Endothelial cell of umbilical vein (primary cell): ENCODE data around the gene MEIOB. TPM values are rescaled to one million over a fixed set of nuclear protein-coding genes. Genes with fewer than 3 reads are reported as not detected.

ENCODE experiments used
- BruUV-seq: library from RNA; stranded (reverse); fragments of 400-500 nt; replicated peaks from 2 replicates; lab custom pipeline; 2021; lab: Mats Ljungman, UMichigan
- CTCF ChIA-PET: fragments of 300-600, 350-600 bp; sonication (Branson Sonifier 250); formaldehyde crosslinking; loops from one replicate; lab custom pipeline; 2021; ENCODE audit warnings: antibody characterized with exemption, inconsistent platforms; lab: Charles Lee
- POLR2A ChIA-PET: fragments of 300-600, 350-600 bp; sonication (Branson Sonifier 250); formaldehyde crosslinking; loops from one replicate; lab custom pipeline; 2021; ENCODE audit warnings: antibody characterized with exemption, inconsistent platforms; lab: Charles Lee
- DNase-seq: peaks from one replicate; pipeline ENCODE4 v3.0.0-alpha.2; 2011; ENCODE audit warnings: low read depth, low spot score
- FAIRE-seq: peaks from 2 replicates; lab custom pipeline; 2011; peaks lifted over from hg19 to GRCh38; lab: Jason Lieb, UNC
- H2AFZ ChIP-seq: 2 replicates; pipeline ENCODE4 v1.6.0; 2012; ENCODE audit warnings: low read depth, low read length, control low read depth, inconsistent platforms
- H3K27ac ChIP-seq: 2 replicates; pipeline ENCODE4 v1.5.1; 2011; ENCODE audit warnings: low read depth, mild to moderate bottlenecking, control low read depth, low read length, moderate library complexity; ENCODE audit not compliant: insufficient read depth
- H3K27me3 ChIP-seq, 2 experiments: 2 replicates each; pipeline versions ENCODE4 v1.6.0 to v1.6.1; 2011; ENCODE audit warnings: low read length in 2 of 2, mixed read lengths in 1 of 2; ENCODE audit not compliant: control insufficient read depth in 2 of 2, insufficient read depth in 2 of 2
- H3K36me3 ChIP-seq, 2 experiments: 2 replicates in 1 of 2; 3 replicates in 1 of 2; pipeline ENCODE4 v1.5.1; 2011; ENCODE audit warnings: low read length in 2 of 2, mild to moderate bottlenecking in 1 of 2, moderate library complexity in 1 of 2; ENCODE audit not compliant: control insufficient read depth in 2 of 2, insufficient read depth in 2 of 2; ENCODE audit errors: extremely low read depth in 1 of 2
- H3K4me1 ChIP-seq: 3 replicates; pipeline ENCODE4 v1.5.1; 2011; ENCODE audit warnings: mild to moderate bottlenecking, low read length; ENCODE audit not compliant: control insufficient read depth, insufficient read depth; ENCODE audit errors: extremely low read depth
- H3K4me2 ChIP-seq: 2 replicates; pipeline ENCODE4 v1.6.1; 2011; ENCODE audit warnings: low read length, control low read depth, mixed read lengths; ENCODE audit not compliant: insufficient read depth
- H3K4me3 ChIP-seq, 3 experiments: fragments of 200-600 bp in 1 of 3; sonication (generic), shearing (Covaris generic) in 1 of 3; replicated peaks in 1 of 3; 2 replicates each; pipeline ENCODE4 v1.5.1; 2011 to 2016; ENCODE audit warnings: control low read depth in 3 of 3, low read length in 3 of 3, mild to moderate bottlenecking in 2 of 3, inconsistent platforms in 1 of 3, low read depth in 1 of 3, moderate library complexity in 1 of 3; ENCODE audit not compliant: insufficient read depth in 1 of 3
- H3K79me2 ChIP-seq: 2 replicates; pipeline ENCODE4 v1.6.0; 2012; ENCODE audit warnings: low read length, inconsistent platforms; ENCODE audit not compliant: control insufficient read depth, insufficient read depth
- H3K9ac ChIP-seq: replicated peaks from 2 replicates; pipeline ENCODE3; 2011; ENCODE audit warnings: low read length, control low read depth; ENCODE audit not compliant: insufficient read depth; ENCODE audit errors: extremely low read depth
- H3K9me1 ChIP-seq: replicated peaks from 3 replicates; pipeline ENCODE4 v1.6.0; 2011; ENCODE audit warnings: mild to moderate bottlenecking, low read length; ENCODE audit not compliant: control insufficient read depth, insufficient read depth; ENCODE audit errors: extremely low read depth
- H3K9me3 ChIP-seq: replicated peaks from 2 replicates; pipeline ENCODE4 v1.5.1; 2012; ENCODE audit warnings: low read length, inconsistent platforms; ENCODE audit not compliant: control insufficient read depth, insufficient read depth
- H4K20me1 ChIP-seq: replicated peaks from 2 replicates; pipeline ENCODE3; 2011; ENCODE audit warnings: mild to moderate bottlenecking, low read length; ENCODE audit not compliant: control insufficient read depth, insufficient read depth; ENCODE audit errors: extremely low read depth
- FOS ChIP-seq: IDR thresholded peaks from 2 replicates; pipeline ENCODE4 v1.6.1; 2011; ENCODE audit warnings: mild to moderate bottlenecking, low read length, moderate library complexity, borderline replicate concordance; ENCODE audit not compliant: insufficient read depth
- GATA2 ChIP-seq: IDR thresholded peaks from 2 replicates; pipeline ENCODE4 v1.7.0; 2011; ENCODE audit warnings: low read depth, mild to moderate bottlenecking, moderate library complexity, mixed read lengths, low read length; ENCODE audit not compliant: insufficient read length, insufficient read depth
- POLR2A ChIP-seq: IDR thresholded peaks from 2 replicates; pipeline ENCODE4 v1.6.1; 2012; ENCODE audit warnings: low read depth, mild to moderate bottlenecking, control low read depth, low read length
- POLR2AphosphoS5 ChIP-seq: IDR thresholded peaks from 2 replicates; pipeline ENCODE4 v1.6.1; 2012; ENCODE audit warnings: low read depth, mild to moderate bottlenecking, control low read depth, low read length, moderate library complexity; ENCODE audit not compliant: insufficient read depth
- dilution Hi-C: fragments of 300-500 bp; cut with MboI; formaldehyde crosslinking; loops from one replicate; pipeline ENCODE4 v1.15.0; 2019; ENCODE audit warnings: low sequenced_read_pairs; ENCODE audit not compliant: extremely low pct_ligation_motif_present
- intact Hi-C: fragments of 100-400 bp; cut with micrococcal nuclease; formaldehyde crosslinking; loops from one replicate; pipeline ENCODE4 v1.10.0; 2022
- polyA plus RNA-seq, 4 experiments: library from polyadenylated mRNA; depleted of rRNA in 3 of 4; stranded (reverse) in 3 of 4; unstranded in 1 of 4; fragments of >200 nt; gene quantifications; 2 replicates each; pipeline versions ENCODE4 v1.2.1 to v1.2.3, GENCODE V29; 2011 to 2012; ENCODE audit warnings: missing spikeins in 1 of 4
- total RNA-seq: library from RNA; stranded (reverse); gene quantifications from 2 replicates; pipeline ENCODE4 v1.2.3, GENCODE V29; 2021
- TF ChIP-seq, protein P1 (sequence below): IDR thresholded peaks from 2 replicates; pipeline ENCODE4 v1.6.1; 2011; ENCODE audit not compliant: insufficient read depth, insufficient read length

The MEIOB gene
- total and polyA plus RNA-seq, 2 donors (not counting 3 experiments of a cell fraction or from before 2014, with no cell fraction given) = 0.04 TPM; not detected in 1

- Histone ChIP-seq H2AFZ (no peak overlapping the region), H3K79me2 (peaks cover 3% of the 10 kb centered on the region), H3K4me2 (no peak overlapping the region), H3K27me3 (no peaks in the 10 kb centered on the region), H3K9ac (no peak overlapping the region), H3K9me1 (no peaks in the 10 kb centered on the region), H3K36me3 (peaks cover 0 to 2% of the 10 kb centered on the region in 2 experiments), H3K4me3 (no peak overlapping the region), H3K4me1 (peaks cover 3% of the 10 kb centered on the region), H4K20me1 (no peaks in the 10 kb centered on the region), H3K9me3 (no peaks in the 10 kb centered on the region), H3K27ac (no peak overlapping the region)
- TF ChIP-seq POLR2A = no peak
- TF ChIP-seq, protein P1, sequence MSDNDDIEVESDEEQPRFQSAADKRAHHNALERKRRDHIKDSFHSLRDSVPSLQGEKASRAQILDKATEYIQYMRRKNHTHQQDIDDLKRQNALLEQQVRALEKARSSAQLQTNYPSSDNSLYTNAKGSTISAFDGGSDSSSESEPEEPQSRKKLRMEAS = no peak
- no peak for TF ChIP-seq FOS
- no TSS peak for BruUV-seq
- POLR2A ChIA-PET = no interaction called here
- dilution Hi-C loops (no loop called here), intact Hi-C loops (no loop called here)
- CTCF ChIA-PET = interaction anchor here (1.0 kb wide), 1 partner anchor 10 kb away, joined by 4 read pairs; no protein-coding TSS in a partner anchor
- no peak for FAIRE-seq
- no peak for DNase-seq
Observed at GRCh38 chr16:1834096-1834495, 37.9 kb downstream of the MEIOB start.

DNA sequence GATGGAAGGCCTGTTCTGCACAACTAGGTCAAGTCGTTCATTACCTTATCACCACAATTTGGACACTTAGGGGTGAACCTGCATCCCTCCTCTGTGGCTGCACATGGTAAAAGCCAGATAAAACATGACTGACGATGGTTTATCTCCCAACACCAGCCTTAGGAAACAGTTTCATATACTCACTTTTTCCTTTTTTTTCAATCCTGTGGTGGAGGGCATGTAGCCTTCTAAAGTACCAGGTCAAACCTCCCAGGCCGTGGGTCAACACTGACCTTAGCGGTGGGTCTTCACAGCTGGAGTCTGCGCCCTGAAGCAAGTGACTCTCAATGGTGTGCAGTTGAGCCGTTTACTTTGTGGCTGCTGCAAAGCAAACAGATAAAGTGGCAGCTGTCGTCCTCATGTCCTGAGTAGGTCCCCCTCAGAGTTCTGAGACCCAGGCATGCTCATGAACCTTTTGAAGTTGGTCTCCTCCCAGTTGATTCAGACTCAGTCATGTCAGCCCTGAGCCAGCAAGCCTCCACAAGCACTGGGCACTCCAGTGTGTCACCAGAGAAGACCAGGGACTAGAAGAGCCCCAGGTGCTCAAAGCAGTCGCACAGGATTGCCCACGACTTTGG is 39.0 kb downstream of the MEIOB start:
- peaks cover 14% of the 10 kb centered on the region for H3K4me1 ChIP-seq
- H3K4me2 ChIP-seq = no peak overlapping the region
- no peak overlapping the region for H3K4me3 ChIP-seq
- H3K27me3 ChIP-seq = no peaks in the 10 kb centered on the region
- H4K20me1 ChIP-seq = no peaks in the 10 kb centered on the region
- ChIA-PET CTCF (no interaction called here), POLR2A (no interaction called here)
- no peak for TF ChIP-seq POLR2AphosphoS5
- no peak for TF ChIP-seq FOS
- no peak for TF ChIP-seq GATA2
- no peaks in the 10 kb centered on the region for H3K9me1 ChIP-seq
- no peaks in the 10 kb centered on the region for H3K9me3 ChIP-seq
- no peak overlapping the region for H3K27ac ChIP-seq
- peaks cover 13% of the 10 kb centered on the region for H3K79me2 ChIP-seq
- intact Hi-C loops (no loop called here), dilution Hi-C loops (no loop called here)
- no peak overlapping the region for H3K9ac ChIP-seq
- FAIRE-seq (no peak), DNase-seq (no peak)
- BruUV-seq = no TSS peak
- no peak overlapping the region for H2AFZ ChIP-seq
- peaks cover 0 to 2% of the 10 kb centered on the region in 2 experiments for H3K36me3 ChIP-seq
